OCI-LY7 (cell line): Measurements from ENCODE around the gene SMC6.

Source experiments
- CTCF ChIP-seq: fragments of 200-600 bp; sonication (generic); conservative IDR thresholded peaks from 2 replicates; pipeline ENCODE4 v1.5.1; 2014; ENCODE audit warnings: mild to moderate bottlenecking, antibody characterized with exemption, low read length, moderate library complexity, mixed read lengths
- EZH2phosphoT487 ChIP-seq: fragments of 200-600 bp; sonication (generic); IDR thresholded peaks from 2 replicates; pipeline ENCODE4 v1.6.1; 2018; ENCODE audit warnings: low read depth, borderline replicate concordance, mild to moderate bottlenecking, mixed run types, antibody characterized with exemption, low read length, moderate library complexity, mixed read lengths

- TF ChIP-seq CTCF, result no peak
- TF ChIP-seq EZH2phosphoT487, result no peak
Measured at GRCh38 chr2:17792515-17792914, 38.9 kb upstream of the SMC6 start.
